ENCODE data around the gene SMARCA2. TPM values are rescaled to one million over a fixed set of nuclear protein-coding genes. Genes with fewer than 3 reads are reported as not detected.

Gene SMARCA2
- total RNA-seq, 1 donor from 2014 or later = 160 TPM

DNA sequence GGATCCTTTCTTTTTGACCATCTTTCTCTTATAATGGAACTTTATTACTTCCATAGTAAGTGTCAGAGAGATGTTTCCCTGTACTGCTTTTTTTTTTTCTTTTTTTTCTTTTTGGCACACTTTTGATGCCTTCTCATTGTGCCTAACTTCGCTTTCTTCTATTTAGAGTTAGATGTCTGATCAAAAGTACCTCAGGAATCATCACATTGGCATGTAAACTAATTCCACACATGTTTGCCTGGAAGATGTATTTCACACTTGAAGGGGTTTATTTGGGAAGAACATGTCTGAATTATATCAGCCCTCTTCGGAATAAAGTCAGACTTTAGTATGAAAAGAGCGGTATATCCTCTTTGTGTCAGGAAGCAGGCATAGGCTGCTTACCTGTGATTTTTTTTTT, 35.1 kb downstream of the SMARCA2 start:
- no peak overlapping the region for H3K27ac ChIP-seq
- TF ChIP-seq, protein P1, sequence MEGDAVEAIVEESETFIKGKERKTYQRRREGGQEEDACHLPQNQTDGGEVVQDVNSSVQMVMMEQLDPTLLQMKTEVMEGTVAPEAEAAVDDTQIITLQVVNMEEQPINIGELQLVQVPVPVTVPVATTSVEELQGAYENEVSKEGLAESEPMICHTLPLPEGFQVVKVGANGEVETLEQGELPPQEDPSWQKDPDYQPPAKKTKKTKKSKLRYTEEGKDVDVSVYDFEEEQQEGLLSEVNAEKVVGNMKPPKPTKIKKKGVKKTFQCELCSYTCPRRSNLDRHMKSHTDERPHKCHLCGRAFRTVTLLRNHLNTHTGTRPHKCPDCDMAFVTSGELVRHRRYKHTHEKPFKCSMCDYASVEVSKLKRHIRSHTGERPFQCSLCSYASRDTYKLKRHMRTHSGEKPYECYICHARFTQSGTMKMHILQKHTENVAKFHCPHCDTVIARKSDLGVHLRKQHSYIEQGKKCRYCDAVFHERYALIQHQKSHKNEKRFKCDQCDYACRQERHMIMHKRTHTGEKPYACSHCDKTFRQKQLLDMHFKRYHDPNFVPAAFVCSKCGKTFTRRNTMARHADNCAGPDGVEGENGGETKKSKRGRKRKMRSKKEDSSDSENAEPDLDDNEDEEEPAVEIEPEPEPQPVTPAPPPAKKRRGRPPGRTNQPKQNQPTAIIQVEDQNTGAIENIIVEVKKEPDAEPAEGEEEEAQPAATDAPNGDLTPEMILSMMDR (IDR thresholded peaks at IDR 0.05) = no peak
- intact Hi-C loops (cut with DNase I) = no loop called here

DNA sequence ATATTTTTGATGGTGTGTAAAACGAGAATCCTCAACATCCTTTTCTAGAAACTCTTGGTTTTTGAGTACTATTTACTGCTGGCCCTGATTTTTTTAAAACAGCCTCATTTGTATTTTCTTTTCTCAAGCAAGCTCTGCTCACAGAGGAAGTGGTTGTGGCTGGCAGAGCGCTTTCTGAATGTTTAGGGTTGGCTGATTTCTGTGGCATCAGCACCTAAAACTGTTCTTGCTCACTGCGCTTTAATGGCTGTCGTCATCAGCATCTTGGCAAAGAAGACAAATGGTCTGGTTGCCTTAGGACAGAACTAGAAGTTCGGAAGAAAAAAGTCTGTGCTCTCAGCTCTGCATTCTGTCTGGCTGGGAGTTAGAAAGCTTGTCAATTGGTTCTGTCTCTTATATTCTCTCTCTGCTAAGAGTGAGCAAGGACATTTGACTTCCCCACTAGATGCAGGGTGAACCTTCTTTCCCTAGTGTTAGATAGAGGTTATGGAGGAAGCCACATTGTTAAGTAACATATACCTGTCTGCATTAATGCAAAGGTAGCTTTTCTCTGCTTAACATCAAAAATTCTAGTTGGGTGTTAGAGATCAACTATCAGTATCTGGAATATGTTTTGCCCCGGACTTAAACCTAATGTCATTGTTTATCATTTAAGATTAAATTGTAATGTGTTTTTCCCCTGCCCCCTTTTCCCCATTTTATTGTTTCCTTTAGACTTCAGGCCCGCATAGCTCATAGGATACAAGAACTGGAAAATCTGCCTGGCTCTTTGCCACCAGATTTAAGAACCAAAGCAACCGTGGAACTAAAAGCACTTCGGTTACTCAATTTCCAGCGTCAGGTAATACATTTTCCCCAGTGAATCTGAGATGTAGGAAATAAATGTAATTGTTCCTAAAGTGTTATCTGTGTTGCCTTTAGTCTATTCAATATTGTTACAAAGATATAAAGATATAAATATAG, 39.0 kb downstream of the SMARCA2 start:
- intact Hi-C loops (cut with DNase I) = loop anchor here (2.0 kb wide), 1 partner anchor 37 kb away; no protein-coding TSS in a partner anchor
- Histone ChIP-seq H3K4me1 (peaks cover 0 to 8% of the 10 kb centered on the region in 2 donors), H3K27me3 (no peaks in the 10 kb centered on the region), H3K36me3 (peaks cover 22 to 29% of the 10 kb centered on the region in 2 donors), H3K27ac (peak overlapping the region; percentile 23 to 67), H3K9me3 (no peaks in the 10 kb centered on the region), H3K4me3 (peak overlapping the region in 1 of 2 donors; percentile 15)
- TF ChIP-seq, protein P1 (IDR thresholded peaks at IDR 0.05) = no peak
- peak; percentile 10 to 83 for DNase-seq (ENCODE audit: low spot score in 2 of 2)

More for the DNA sequence above, 35.1 kb downstream of the SMARCA2 start:
- peaks cover 7 to 8% of the 10 kb centered on the region in 2 donors for H3K36me3 ChIP-seq
- no peaks in the 10 kb centered on the region for H3K27me3 ChIP-seq
- H3K9me3 ChIP-seq = no peaks in the 10 kb centered on the region
- H3K4me3 ChIP-seq = no peak overlapping the region
- peaks cover 0 to 8% of the 10 kb centered on the region in 2 donors for H3K4me1 ChIP-seq
- DNase-seq (ENCODE audit: low spot score in 2 of 2) = no peak

DNA sequence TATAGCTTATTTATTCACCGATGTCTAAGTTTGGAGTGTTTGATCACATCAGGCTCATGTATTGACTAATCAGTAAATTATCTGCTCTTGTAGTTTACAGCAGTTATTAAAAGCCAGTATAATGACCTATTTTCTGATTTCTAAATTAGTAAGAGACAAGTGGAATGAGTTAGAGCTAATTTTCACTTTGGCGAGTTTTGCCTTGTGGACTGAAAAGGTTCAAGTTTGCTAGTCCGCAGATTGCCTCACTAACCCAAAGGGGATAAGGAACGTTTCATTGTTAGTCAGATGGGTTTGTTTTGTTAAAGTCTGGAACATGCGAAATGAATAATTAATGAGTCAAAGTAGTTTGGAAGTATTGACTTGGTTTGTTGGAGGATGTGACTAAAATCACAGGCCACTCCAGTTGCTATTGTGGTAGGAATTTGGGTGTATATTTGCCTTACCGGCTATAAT, 40.1 kb downstream of the SMARCA2 start:
- intact Hi-C loops (cut with DNase I) = loop anchor here (2.0 kb wide), 1 partner anchor 38 kb away; no protein-coding TSS in a partner anchor
- TF ChIP-seq, protein P1 (IDR thresholded peaks at IDR 0.05) = no peak
- H3K27me3 ChIP-seq = no peaks in the 10 kb centered on the region
- H3K9me3 ChIP-seq = no peaks in the 10 kb centered on the region
- peaks cover 24 to 39% of the 10 kb centered on the region in 2 donors for H3K36me3 ChIP-seq
- peak overlapping the region in 1 of 2 donors; percentile 67 for H3K27ac ChIP-seq
- DNase-seq (ENCODE audit: low spot score in 2 of 2) = no peak
- peaks cover 0 to 8% of the 10 kb centered on the region in 2 donors for H3K4me1 ChIP-seq
- H3K4me3 ChIP-seq = no peak overlapping the region

DNA sequence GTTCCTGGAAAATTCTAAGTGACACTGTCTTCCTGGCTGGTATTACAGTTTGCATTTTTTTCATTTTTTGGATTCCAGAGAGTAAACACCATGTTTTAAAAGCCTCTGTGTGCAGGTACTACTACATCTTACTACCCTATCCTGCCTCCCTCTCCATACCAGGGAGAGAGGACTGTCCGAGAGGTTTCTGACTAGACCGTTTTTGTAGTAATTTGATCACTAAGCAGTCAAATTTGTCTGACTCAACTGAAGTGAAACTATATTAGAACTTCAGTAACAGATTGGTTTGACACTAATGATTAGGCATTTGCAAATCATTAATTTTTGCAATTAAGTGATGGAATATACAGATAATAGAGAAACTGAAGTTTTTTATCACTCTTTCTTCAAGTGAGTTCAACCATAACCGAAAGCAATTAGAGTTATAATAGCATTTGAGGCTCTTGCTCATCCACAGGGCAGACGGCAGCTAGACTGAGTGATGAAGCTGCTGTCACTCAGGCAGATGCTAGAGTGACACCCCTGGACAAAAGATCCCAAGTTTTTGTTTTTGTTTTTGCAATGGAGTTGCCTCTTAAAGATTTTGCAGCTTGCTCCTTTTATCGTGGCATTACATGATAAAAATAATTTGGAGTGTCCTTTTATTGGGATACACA, 44.3 kb downstream of the SMARCA2 start:
- DNase-seq (ENCODE audit: low spot score in 2 of 2) = no peak
- Histone ChIP-seq H3K27ac (no peak overlapping the region), H3K9me3 (no peaks in the 10 kb centered on the region), H3K4me3 (no peak overlapping the region), H3K36me3 (peaks cover 48 to 76% of the 10 kb centered on the region in 2 donors), H3K4me1 (peaks cover 0 to 2% of the 10 kb centered on the region in 2 donors), H3K27me3 (no peaks in the 10 kb centered on the region)
- intact Hi-C loops (cut with DNase I) = no loop called here
- TF ChIP-seq, protein P1 (IDR thresholded peaks at IDR 0.05) = no peak

DNA sequence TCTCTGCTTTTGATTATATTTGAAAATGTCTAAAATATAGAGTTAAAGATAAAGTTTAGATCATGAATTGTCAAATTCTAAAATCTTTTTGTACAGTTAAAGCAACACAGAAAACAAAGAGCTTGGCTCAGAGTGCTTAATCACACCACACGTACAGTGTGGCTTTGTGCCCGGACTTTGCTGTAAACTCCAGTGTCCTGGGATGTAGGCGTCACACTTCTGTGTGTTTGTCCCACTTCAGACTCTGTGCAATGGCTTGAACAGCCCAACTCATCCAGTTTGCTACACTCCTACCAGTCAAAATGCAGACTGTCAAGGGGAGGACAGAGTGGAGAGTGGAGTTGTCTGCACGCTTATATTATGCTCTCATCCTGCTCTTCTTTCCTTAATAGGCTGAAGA, 45.3 kb downstream of the SMARCA2 start:
- no peak for DNase-seq (ENCODE audit: low spot score in 2 of 2)
- H3K9me3 ChIP-seq = no peaks in the 10 kb centered on the region
- H3K27ac ChIP-seq = no peak overlapping the region
- TF ChIP-seq, protein P1 (IDR thresholded peaks at IDR 0.05) = no peak
- H3K27me3 ChIP-seq = no peaks in the 10 kb centered on the region
- intact Hi-C loops (cut with DNase I) = no loop called here
- no peaks in the 10 kb centered on the region for H3K4me1 ChIP-seq
- H3K4me3 ChIP-seq = no peak overlapping the region
- H3K36me3 ChIP-seq = peaks cover 48 to 85% of the 10 kb centered on the region in 2 donors

All from ascending aorta (tissue), 2 donors.